GM19438 (cell line): ENCODE measurements around the gene FBXW7.
"Not testable (repeated sequence)": the region's sequence is repeated elsewhere in the genome, so short reads cannot be mapped to it uniquely, and the experiment has no call there.

Experiments
- ATAC-seq: cut with Tn5 transposase; IDR thresholded peaks from one replicate; pipeline ENCODE4 v1.9.1; 2021; ENCODE audit warnings: low read depth; ENCODE audit not compliant: unreplicated experiment

Gene FBXW7

GRCh38 chr4:152545088-152545487 is 9.2 kb upstream of the FBXW7 start:
- no peak for ATAC-seq

- ATAC-seq: not testable (repeated sequence)
Observed at GRCh38 chr4:152544533-152544932, 8.6 kb upstream of the FBXW7 start.

- ATAC-seq: no peak
Observed at GRCh38 chr4:152540941-152541340, 5.0 kb upstream of the FBXW7 start.

- ATAC-seq: no peak
Observed at GRCh38 chr4:152540293-152540674, 4.4 kb upstream of the FBXW7 start.

GRCh38 chr4:152539556-152540292 is 3.8 kb upstream of the FBXW7 start:
- ATAC-seq: no peak

- ATAC-seq: no peak
Observed at GRCh38 chr4:152537881-152538280, 2.0 kb upstream of the FBXW7 start.

- peak; percentile 30 for ATAC-seq
Observed at GRCh38 chr4:152536545-152537182, 772 bp upstream of the FBXW7 start.

GRCh38 chr4:152535360-152535902 is 461 bp downstream of the FBXW7 start:
- ATAC-seq: peak; percentile 3

GRCh38 chr4:152534541-152535359 is 1.1 kb downstream of the FBXW7 start:
- ATAC-seq: no peak

- ATAC-seq: no peak
Observed at GRCh38 chr4:152531479-152531878, 4.4 kb downstream of the FBXW7 start.

GRCh38 chr4:152530600-152530999 is 5.3 kb downstream of the FBXW7 start:
- ATAC-seq: no peak

GRCh38 chr4:152529880-152530279 is 6.0 kb downstream of the FBXW7 start:
- no peak for ATAC-seq

- no peak for ATAC-seq
Observed at GRCh38 chr4:152528060-152528459, 7.8 kb downstream of the FBXW7 start.

GRCh38 chr4:152525878-152526277 is 10.0 kb downstream of the FBXW7 start:
- no peak for ATAC-seq

GRCh38 chr4:152524427-152524826 is 11.5 kb downstream of the FBXW7 start:
- no peak for ATAC-seq

GRCh38 chr4:152523731-152524130 is 12.2 kb downstream of the FBXW7 start:
- no peak for ATAC-seq

- ATAC-seq: no peak
Observed at GRCh38 chr4:152522754-152523153, 13.1 kb downstream of the FBXW7 start.

GRCh38 chr4:152522245-152522644 is 13.6 kb downstream of the FBXW7 start:
- no peak for ATAC-seq

- ATAC-seq: no peak
Observed at GRCh38 chr4:152516156-152516555, 19.7 kb downstream of the FBXW7 start.

- no peak for ATAC-seq
Observed at GRCh38 chr4:152515678-152516077, 20.2 kb downstream of the FBXW7 start.

GRCh38 chr4:152514356-152514755 is 21.5 kb downstream of the FBXW7 start:
- no peak for ATAC-seq
